Left colon (tissue), 2 donors: ENCODE measurements around the gene PER2. TPM values are rescaled to one million over a fixed set of nuclear protein-coding genes. Genes with fewer than 3 reads are reported as not detected.

Experiments used
- ATAC-seq: fragments of 200-7000 bp; cut with Tn5 transposase; one replicate; pipeline ENCODE4 v1.9.1; 2020; ENCODE audit warnings: mild to moderate bottlenecking, moderate library complexity
- DNase-seq, 2 donors: peaks; one replicate each; pipeline ENCODE4 v3.0.0-alpha.2; 2020
- intact Hi-C, 2 donors: fragments of 100-400 bp; cut with DNase I in 1 of 2; cut with micrococcal nuclease in 1 of 2; formaldehyde crosslinking; loops; one replicate each; pipeline versions ENCODE4 v1.11.2 to v1.14.0; 2022; cut with DNase I, micrococcal nuclease
- total RNA-seq, 2 donors: library from RNA; stranded (reverse); fragmentation: NEBNext Ultra II Directional; extraction: Animal tissue kit (Norgen Biotek cat#: 25700); gene quantifications; one replicate each; pipeline ENCODE4 v1.2.1, GENCODE V29; 2021
- donor health status: DM: no; HTN: no; CAD: no.
- donor health status: DM: yes; HTN: yes; CAD: no.

Gene PER2
- total RNA-seq, 2 donors from 2014 or later, result 16.9 to 35.4 TPM

- no peak for ATAC-seq
- peak in 1 of 2 donors; percentile 29 for DNase-seq
- intact Hi-C loops, result no loop called here
Measured at GRCh38 chr2:238291550-238292281, 3.3 kb upstream of the PER2 start.

DNA sequence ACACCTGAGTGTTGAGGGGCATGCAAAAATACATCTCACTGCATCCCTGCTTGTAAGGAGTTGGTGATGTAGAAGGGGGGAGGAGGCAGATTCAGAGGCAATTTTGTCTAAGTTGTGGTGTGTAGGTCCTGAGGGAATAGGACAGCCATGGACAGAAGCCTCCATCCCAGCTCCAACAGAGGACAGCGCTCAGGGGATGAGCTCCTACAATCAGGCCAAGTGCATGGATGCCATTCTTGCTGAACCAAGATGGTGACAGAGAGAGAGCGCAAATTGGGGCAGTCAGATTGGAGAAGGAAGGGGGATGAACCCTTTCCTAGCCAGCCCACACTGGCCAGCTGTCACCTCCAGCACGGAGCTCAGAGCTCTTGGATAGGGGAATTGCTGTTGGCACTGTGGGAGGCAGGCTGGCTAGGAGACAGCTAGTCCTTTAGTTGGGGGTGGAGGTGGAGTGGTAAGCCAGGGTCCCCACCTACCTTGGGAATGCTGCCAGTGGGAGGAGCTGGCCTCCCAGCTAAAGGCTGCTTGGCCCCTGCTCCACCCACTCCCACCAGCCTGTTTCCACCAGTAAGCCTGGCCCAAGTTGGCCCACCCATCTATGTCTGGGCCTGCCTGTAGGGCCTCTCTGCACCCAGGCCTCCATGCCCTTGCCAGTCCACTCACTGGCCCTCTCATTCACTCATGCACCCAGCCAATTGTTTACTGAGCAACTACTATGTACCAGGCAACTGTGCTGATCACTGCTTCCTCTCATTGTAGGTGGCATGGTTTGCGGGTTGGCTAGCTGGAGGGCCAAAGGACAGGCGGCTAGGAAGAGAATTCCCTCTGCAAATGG lies 2.5 kb upstream of the PER2 start:
- DNase-seq (peak; percentile 43 to 73), ATAC-seq (no peak)
- intact Hi-C loops, result no loop called here

- DNase-seq (peak; percentile 87 to 95), ATAC-seq (peak; percentile 51)
- intact Hi-C loops, result no loop called here
Measured at GRCh38 chr2:238290091-238290509, 1.7 kb upstream of the PER2 start.

GRCh38 chr2:238289574-238289973 lies 1.2 kb upstream of the PER2 start:
- ATAC-seq, result no peak
- intact Hi-C loops, result no loop called here
- peak; percentile 30 to 40 for DNase-seq

DNA sequence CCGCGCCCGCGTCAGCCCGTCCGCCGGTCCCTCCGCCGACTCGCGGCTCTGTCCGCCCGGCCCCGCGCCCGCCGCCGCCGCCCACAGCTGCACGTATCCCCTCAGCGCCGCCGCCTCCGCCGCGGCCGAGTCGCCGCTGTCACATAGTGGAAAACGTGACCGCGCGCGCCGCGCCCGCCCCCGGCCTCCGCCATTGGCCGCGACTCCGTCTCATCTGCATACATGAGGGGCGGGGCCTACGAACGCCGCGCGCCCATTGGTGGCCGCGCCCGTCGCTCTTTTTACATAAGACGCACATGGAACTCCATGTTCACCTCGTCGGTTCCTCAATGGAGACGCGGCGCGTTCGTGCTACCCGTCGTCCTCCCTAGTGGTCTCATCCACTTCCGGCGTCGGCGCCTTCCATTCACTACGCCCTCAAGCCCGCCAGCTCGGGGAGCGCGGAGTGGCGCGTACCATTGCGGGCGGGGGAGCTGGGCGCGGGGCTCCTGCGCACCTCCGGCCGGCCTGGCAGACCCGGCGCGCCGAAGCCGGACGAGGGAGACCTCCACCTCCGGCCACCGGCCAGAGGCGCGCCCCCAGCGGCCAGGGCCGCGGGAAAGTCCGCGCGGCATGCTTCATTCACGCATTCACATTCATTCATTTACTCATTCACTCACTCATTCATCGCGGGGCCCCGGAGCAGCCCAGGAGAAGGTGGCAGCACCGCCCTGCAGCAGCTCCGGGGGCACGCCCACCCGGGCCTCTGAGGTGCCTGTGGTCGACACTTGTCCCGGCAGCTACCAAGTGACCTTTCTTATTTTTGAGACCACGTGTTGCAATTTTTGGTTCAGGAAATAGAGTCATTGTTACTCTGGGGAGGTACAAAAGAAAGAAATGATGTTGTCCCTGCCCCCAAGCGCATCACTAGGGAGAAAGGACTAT lies 502 bp upstream of the PER2 start:
- intact Hi-C loops, result no loop called here
- peak; percentile 97 to 99 for DNase-seq
- ATAC-seq, result peak; percentile 66

DNA sequence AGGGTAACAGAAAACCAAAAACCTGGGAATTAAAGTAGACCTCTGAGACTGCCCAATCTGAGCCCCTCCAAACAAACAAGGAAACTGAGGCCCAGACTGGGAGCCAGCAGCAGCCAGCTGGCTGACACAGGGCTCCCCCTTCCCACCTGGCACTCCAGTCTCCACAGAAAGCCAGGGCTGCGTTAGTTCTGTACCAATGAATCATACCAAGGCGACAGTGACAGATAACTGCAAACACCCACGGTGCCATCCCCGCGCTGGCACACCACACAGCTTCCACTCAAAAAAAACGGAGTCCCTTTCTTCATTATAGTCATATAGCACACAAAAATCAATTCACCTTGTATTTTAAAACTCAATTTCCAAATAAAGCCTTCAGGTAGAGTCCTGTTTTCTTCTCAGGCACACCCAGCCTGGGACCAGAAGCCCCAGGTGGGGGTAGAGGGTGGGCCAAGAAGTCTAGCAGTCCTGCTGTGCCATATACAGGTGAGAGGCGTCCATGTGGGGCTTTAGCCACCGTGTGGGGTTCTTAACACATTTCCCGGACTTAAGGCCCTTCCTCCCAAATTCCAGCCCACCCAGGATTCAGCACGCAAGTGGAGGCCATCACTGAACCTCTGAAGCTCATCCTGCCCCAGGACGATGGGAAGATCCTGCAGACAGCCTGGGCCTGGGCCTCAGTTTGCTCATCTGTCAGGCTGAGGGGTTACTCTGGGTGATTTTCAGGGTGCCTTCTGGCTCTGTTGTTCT lies 1.2 kb downstream of the PER2 start:
- ATAC-seq, result no peak
- DNase-seq, result peak in 1 of 2 donors; percentile 35
- intact Hi-C loops, result no loop called here

- ATAC-seq (peak; percentile 5), DNase-seq (peak; percentile 63 to 75)
- intact Hi-C loops, result no loop called here
Measured at GRCh38 chr2:238286551-238286950, 1.9 kb downstream of the PER2 start.

DNA sequence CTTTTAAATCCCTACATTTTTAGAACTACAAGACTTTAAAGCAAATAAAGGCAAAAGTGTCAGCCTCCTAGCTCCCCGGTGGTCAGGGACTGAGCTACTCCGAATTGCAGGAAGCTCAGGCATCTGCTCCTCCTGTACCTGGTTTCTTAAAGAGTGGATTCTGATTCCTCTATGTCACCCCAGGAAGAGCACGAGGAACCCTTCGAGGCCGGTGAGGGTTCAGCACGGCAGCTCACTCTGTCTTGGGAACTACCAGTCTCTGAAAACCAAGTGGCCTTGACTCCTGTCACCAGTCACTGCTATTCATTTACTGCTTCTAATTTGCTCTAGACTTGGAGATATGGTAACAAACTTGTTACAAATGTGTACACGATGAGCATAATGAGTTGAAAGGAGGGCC lies 2.3 kb downstream of the PER2 start:
- peak; percentile 3 for ATAC-seq
- DNase-seq, result no peak
- intact Hi-C loops, result no loop called here

GRCh38 chr2:238285653-238286082 lies 2.7 kb downstream of the PER2 start:
- DNase-seq (peak; percentile 87 to 92), ATAC-seq (peak; percentile 57)
- intact Hi-C loops, result no loop called here

- intact Hi-C loops, result no loop called here
- ATAC-seq, result no peak
- DNase-seq, result peak in 1 of 2 donors; percentile 51
Measured at GRCh38 chr2:238284802-238285515, 3.5 kb downstream of the PER2 start.

DNA sequence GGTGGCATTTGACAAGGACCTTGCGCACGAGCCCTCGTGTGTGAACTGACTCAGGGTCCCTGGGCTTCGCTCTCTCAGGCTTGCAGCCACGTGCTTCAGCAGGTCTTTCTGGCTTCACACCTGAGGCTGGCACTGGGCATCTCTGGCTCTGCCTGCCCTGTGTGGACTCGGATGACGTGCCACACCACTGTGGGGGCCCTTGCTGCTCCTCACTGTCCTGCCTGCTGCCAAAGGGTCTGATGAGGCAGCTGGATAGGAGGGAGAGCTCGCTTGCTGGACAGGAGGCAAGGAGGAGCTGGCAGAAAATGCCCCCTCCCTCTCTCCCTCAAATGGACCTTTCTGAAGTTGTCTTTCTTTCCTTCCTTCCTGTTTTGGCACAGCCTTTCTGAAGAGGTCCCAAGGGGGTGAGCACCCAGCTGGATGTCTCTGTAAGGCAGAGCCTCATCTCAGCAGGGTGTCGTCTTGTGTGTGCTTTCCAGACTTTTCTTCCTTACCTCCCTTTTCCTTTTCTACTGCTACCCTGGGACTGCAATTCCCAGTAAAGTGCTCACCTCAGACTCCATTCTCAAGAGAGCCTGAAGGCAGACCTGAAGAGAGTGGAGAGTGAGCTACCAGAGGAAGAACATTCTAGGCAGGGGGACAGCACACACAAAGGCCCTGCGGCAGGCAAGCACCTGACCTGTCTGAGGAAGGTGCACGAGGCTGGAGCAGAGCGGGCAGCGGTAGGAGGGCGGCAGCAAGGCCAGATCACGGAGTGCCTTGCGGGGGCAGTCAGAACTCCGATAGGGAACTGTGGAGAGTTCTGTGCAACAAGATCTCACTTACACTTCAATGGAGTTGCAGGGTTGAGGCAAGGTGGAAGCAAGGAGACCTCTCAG lies 5.3 kb downstream of the PER2 start:
- DNase-seq (no peak), ATAC-seq (no peak)
- intact Hi-C loops, result no loop called here

- DNase-seq (no peak), ATAC-seq (no peak)
- intact Hi-C loops, result no loop called here
Measured at GRCh38 chr2:238281826-238282480, 6.5 kb downstream of the PER2 start.

DNA sequence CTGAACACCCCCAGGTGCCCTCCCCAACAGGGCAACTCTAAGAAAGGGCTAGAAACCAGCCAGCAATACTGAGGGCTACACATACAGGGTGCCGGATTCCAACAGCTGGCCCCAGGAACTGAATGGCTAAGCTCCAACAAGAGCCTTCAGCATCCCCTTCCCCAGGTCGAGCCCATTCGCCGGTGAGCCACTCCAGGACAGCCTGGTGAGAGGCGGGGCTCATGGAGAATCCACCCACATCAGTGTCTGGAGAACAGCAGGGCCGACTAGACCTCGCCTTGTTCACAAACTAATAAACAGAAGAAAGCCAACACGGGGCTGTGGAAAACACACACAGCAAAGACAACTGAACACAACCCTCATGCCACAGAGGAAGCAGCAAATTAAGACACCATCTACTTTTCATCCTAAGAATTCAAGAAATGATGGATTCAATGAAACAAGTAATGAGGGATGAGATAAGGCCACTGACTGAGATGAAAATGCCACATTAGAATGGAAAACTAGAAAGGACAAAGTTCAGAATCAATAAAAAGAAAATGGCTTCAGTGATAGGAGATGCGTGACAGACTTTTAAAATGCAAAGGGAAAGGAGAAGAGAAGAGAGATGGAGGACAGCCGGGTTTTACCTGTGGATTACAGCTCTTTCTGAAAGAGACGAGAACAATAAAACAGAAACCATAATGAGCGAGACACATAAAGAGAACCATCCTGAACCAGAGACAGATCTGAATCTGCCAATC lies 8.2 kb downstream of the PER2 start:
- DNase-seq, result peak; percentile 56 to 65
- intact Hi-C loops, result no loop called here
- ATAC-seq, result peak; percentile 77

- no peak for DNase-seq
- intact Hi-C loops, result no loop called here
- no peak for ATAC-seq
Measured at GRCh38 chr2:238279324-238279682, 9.1 kb downstream of the PER2 start.

GRCh38 chr2:238278626-238279323 lies 9.6 kb downstream of the PER2 start:
- intact Hi-C loops, result no loop called here
- ATAC-seq (no peak), DNase-seq (no peak)
